ENCODE results near the gene VPS13A. TPM values are rescaled to one million over a fixed set of nuclear protein-coding genes. Genes with fewer than 3 reads are reported as not detected.

VPS13A gene
- polyA plus RNA-seq, 1 donor from 2014 or later, result 20.6 TPM

DNA sequence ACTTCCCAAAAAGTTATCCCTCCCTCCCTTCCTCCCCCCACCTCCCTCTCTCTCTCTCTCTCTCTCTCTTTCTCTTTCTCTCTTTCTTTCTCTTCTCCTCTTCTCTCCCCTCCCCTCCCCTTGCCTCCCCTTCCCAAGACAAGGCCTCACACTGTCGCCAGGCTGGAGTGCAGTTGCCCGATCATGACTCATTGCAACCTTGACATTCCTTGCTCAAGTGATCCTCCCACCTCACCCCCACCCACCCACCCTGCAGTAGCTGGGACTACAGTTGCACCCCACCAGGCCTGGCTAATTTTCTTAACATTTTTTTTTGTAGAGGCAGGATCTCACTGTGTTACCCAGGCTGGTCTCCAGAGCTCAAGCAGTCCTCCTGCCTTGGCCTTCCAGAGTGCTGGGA, 32.8 kb downstream of the VPS13A start:
- H4K20me1 ChIP-seq (ENCODE audit: insufficient read depth), result no peaks in the 10 kb centered on the region
- TF ChIP-seq EP300 (conservative IDR thresholded peaks at IDR 0.05; ENCODE audit: poor library complexity, severe bottlenecking), result no peak
- TF ChIP-seq EZH2 (IDR thresholded peaks at IDR 0.05; ENCODE audit: borderline replicate concordance, insufficient read depth, low read length, poor library complexity, severe bottlenecking), result no peak
- TF ChIP-seq RAD21 (conservative IDR thresholded peaks at IDR 0.05), result no peak
- TF ChIP-seq, protein P1, sequence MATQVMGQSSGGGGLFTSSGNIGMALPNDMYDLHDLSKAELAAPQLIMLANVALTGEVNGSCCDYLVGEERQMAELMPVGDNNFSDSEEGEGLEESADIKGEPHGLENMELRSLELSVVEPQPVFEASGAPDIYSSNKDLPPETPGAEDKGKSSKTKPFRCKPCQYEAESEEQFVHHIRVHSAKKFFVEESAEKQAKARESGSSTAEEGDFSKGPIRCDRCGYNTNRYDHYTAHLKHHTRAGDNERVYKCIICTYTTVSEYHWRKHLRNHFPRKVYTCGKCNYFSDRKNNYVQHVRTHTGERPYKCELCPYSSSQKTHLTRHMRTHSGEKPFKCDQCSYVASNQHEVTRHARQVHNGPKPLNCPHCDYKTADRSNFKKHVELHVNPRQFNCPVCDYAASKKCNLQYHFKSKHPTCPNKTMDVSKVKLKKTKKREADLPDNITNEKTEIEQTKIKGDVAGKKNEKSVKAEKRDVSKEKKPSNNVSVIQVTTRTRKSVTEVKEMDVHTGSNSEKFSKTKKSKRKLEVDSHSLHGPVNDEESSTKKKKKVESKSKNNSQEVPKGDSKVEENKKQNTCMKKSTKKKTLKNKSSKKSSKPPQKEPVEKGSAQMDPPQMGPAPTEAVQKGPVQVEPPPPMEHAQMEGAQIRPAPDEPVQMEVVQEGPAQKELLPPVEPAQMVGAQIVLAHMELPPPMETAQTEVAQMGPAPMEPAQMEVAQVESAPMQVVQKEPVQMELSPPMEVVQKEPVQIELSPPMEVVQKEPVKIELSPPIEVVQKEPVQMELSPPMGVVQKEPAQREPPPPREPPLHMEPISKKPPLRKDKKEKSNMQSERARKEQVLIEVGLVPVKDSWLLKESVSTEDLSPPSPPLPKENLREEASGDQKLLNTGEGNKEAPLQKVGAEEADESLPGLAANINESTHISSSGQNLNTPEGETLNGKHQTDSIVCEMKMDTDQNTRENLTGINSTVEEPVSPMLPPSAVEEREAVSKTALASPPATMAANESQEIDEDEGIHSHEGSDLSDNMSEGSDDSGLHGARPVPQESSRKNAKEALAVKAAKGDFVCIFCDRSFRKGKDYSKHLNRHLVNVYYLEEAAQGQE (IDR thresholded peaks at IDR 0.05; ENCODE audit: borderline replicate concordance), result no peak
- TF ChIP-seq, protein P2, sequence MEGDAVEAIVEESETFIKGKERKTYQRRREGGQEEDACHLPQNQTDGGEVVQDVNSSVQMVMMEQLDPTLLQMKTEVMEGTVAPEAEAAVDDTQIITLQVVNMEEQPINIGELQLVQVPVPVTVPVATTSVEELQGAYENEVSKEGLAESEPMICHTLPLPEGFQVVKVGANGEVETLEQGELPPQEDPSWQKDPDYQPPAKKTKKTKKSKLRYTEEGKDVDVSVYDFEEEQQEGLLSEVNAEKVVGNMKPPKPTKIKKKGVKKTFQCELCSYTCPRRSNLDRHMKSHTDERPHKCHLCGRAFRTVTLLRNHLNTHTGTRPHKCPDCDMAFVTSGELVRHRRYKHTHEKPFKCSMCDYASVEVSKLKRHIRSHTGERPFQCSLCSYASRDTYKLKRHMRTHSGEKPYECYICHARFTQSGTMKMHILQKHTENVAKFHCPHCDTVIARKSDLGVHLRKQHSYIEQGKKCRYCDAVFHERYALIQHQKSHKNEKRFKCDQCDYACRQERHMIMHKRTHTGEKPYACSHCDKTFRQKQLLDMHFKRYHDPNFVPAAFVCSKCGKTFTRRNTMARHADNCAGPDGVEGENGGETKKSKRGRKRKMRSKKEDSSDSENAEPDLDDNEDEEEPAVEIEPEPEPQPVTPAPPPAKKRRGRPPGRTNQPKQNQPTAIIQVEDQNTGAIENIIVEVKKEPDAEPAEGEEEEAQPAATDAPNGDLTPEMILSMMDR (IDR thresholded peaks at IDR 0.05; ENCODE audit: poor library complexity, severe bottlenecking), result no peak
- TF ChIP-seq SMC3 (conservative IDR thresholded peaks at IDR 0.05; ENCODE audit: poor library complexity), result no peak
- no peak for TF ChIP-seq TAF1 (IDR thresholded peaks at IDR 0.05; ENCODE audit: low read depth)
- no peak for TF ChIP-seq POLR2AphosphoS5 (IDR thresholded peaks at IDR 0.05)
- no peak for TF ChIP-seq MXI1 (conservative IDR thresholded peaks at IDR 0.05; ENCODE audit: poor library complexity, severe bottlenecking)
- H3F3A ChIP-seq (ENCODE audit: insufficient read depth, low read length, poor library complexity, severe bottlenecking), result no peaks in the 10 kb centered on the region
- H3K4me3 ChIP-seq (ENCODE audit: low read length), result no peak overlapping the region
- no peaks in the 10 kb centered on the region for H3K9me3 ChIP-seq (ENCODE audit: low read length)
- no peaks in the 10 kb centered on the region for H3K27me3 ChIP-seq (ENCODE audit: insufficient read depth, low read depth, low read length)
- no peak overlapping the region for H2AFZ ChIP-seq (ENCODE audit: low read depth, low read length)
- H3K9me2 ChIP-seq (ENCODE audit: insufficient read depth, low read length), result no peaks in the 10 kb centered on the region
- H3K4me2 ChIP-seq (ENCODE audit: low read length), result no peak overlapping the region
- H3K36me3 ChIP-seq (ENCODE audit: insufficient read depth, low read length), result no peaks in the 10 kb centered on the region
- H3K27ac ChIP-seq (ENCODE audit: low read length), result no peak overlapping the region
- H3K9ac ChIP-seq (ENCODE audit: low read length), result no peak overlapping the region
- H3K79me2 ChIP-seq (replicated peaks; ENCODE audit: insufficient read depth, low read length), result no peaks in the 10 kb centered on the region

- Histone ChIP-seq H3K27ac (ENCODE audit: low read length) (no peak overlapping the region), H3K4me2 (ENCODE audit: low read length) (no peak overlapping the region), H3K4me3 (ENCODE audit: low read length) (no peak overlapping the region), H3K9ac (ENCODE audit: low read length) (no peak overlapping the region), H3K27me3 (ENCODE audit: insufficient read depth, low read depth, low read length) (no peaks in the 10 kb centered on the region), H3K79me2 (replicated peaks; ENCODE audit: insufficient read depth, low read length) (no peaks in the 10 kb centered on the region), H4K20me1 (ENCODE audit: insufficient read depth) (no peaks in the 10 kb centered on the region), H3F3A (ENCODE audit: insufficient read depth, low read length, poor library complexity, severe bottlenecking) (no peaks in the 10 kb centered on the region), H3K9me3 (ENCODE audit: low read length) (no peaks in the 10 kb centered on the region), H3K36me3 (ENCODE audit: insufficient read depth, low read length) (no peaks in the 10 kb centered on the region), H3K9me2 (ENCODE audit: insufficient read depth, low read length) (no peaks in the 10 kb centered on the region), H2AFZ (ENCODE audit: low read depth, low read length) (no peak overlapping the region)
- TF ChIP-seq MXI1 (conservative IDR thresholded peaks at IDR 0.05; ENCODE audit: poor library complexity, severe bottlenecking) (no peak), RAD21 (conservative IDR thresholded peaks at IDR 0.05) (no peak), EP300 (conservative IDR thresholded peaks at IDR 0.05; ENCODE audit: poor library complexity, severe bottlenecking) (no peak), EZH2 (IDR thresholded peaks at IDR 0.05; ENCODE audit: borderline replicate concordance, insufficient read depth, low read length, poor library complexity, severe bottlenecking) (no peak), POLR2AphosphoS5 (IDR thresholded peaks at IDR 0.05) (no peak), SMC3 (conservative IDR thresholded peaks at IDR 0.05; ENCODE audit: poor library complexity) (no peak), TAF1 (IDR thresholded peaks at IDR 0.05; ENCODE audit: low read depth) (no peak)
- TF ChIP-seq, protein P2 (IDR thresholded peaks at IDR 0.05; ENCODE audit: poor library complexity, severe bottlenecking), result no peak
- TF ChIP-seq, protein P1 (IDR thresholded peaks at IDR 0.05; ENCODE audit: borderline replicate concordance), result no peak
Measured at GRCh38 chr9:77211561-77211960, 34.2 kb downstream of the VPS13A start.

All from neural cell (in vitro differentiated cells).